Femur (tissue), 1 donor: ENCODE results near the gene MTARC2.

Experiments
- DNase-seq: peaks from one replicate; pipeline ENCODE4 v3.0.0-alpha.2; 2017

The MTARC2 gene

GRCh38 chr1:220833436-220833835 is 85.3 kb downstream of the MTARC2 start:
- no peak for DNase-seq
